Measurements from ENCODE around the gene UQCRQ. TPM values are rescaled to one million over a fixed set of nuclear protein-coding genes. Genes with fewer than 3 reads are reported as not detected.

UQCRQ gene
- total RNA-seq, 4 donors from 2014 or later = 97.2 to 170 (median 130) TPM

GRCh38 chr5:132823481-132824050, 42.9 kb upstream of the UQCRQ start:
- no peak for TF ChIP-seq CTCF (IDR thresholded peaks at IDR 0.05; ENCODE audit: low read depth)

- TF ChIP-seq CTCF (IDR thresholded peaks at IDR 0.05; ENCODE audit: low read depth) = no peak
Measured at GRCh38 chr5:132824426-132824825, 42.0 kb upstream of the UQCRQ start.

- no peak for TF ChIP-seq CTCF (IDR thresholded peaks at IDR 0.05; ENCODE audit: low read depth)
Measured at GRCh38 chr5:132825033-132825833, 41.2 kb upstream of the UQCRQ start.

GRCh38 chr5:132825834-132826391, 40.5 kb upstream of the UQCRQ start:
- no peak for TF ChIP-seq CTCF (IDR thresholded peaks at IDR 0.05; ENCODE audit: low read depth)

- no peak for TF ChIP-seq CTCF (IDR thresholded peaks at IDR 0.05; ENCODE audit: low read depth)
Measured at GRCh38 chr5:132826424-132827082, 39.9 kb upstream of the UQCRQ start.

GRCh38 chr5:132827943-132828673, 38.3 kb upstream of the UQCRQ start:
- no peak for TF ChIP-seq CTCF (IDR thresholded peaks at IDR 0.05; ENCODE audit: low read depth)
